Measurements from ENCODE around the gene WASL.

Gene WASL

DNA sequence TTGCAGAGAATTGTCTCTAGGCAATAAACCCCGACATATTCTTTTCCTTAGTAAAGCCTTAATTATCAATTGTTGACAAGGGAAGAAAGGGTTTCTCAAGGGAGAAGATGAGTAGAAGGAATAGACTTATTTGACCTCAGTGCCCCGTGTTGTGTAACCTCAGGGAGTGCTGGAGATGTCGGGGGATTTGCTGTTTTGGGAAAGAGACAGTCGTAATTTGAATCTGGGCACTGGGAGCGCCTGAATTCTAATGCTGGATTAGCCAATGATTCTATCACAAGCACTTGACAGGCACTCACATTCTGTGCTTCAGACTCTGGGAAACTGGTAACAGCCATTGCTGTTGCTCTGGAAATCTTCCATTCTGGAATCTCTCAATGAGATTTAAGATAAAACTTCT, 106.9 kb downstream of the WASL start:
- TF ChIP-seq EP300 (IDR thresholded peaks at IDR 0.05; ENCODE audit: borderline replicate concordance): no peak
- no peak for TF ChIP-seq ZBTB7A (IDR thresholded peaks at IDR 0.05; ENCODE audit: low read depth)
- no peak for TF ChIP-seq TEAD4 (IDR thresholded peaks at IDR 0.05)
- no peak for TF ChIP-seq TCF12 (IDR thresholded peaks at IDR 0.05; ENCODE audit: low read depth)
- TF ChIP-seq CEBPB (IDR thresholded peaks at IDR 0.05): no peak
- no peak for TF ChIP-seq YY1 (IDR thresholded peaks at IDR 0.05; ENCODE audit: low read depth)
- TF ChIP-seq CREB1 (IDR thresholded peaks at IDR 0.05; ENCODE audit: low read depth): no peak
- no peak for TF ChIP-seq EGR1 (IDR thresholded peaks at IDR 0.05)
- TF ChIP-seq FOXM1 (IDR thresholded peaks at IDR 0.05; ENCODE audit: borderline replicate concordance, low read depth): no peak
- TF ChIP-seq, protein P1, sequence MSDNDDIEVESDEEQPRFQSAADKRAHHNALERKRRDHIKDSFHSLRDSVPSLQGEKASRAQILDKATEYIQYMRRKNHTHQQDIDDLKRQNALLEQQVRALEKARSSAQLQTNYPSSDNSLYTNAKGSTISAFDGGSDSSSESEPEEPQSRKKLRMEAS (IDR thresholded peaks at IDR 0.05): no peak
- no peak for TF ChIP-seq NFIC (IDR thresholded peaks at IDR 0.05)
- TF ChIP-seq REST (IDR thresholded peaks at IDR 0.05; ENCODE audit: low read depth): no peak
- no peak for TF ChIP-seq TAF1 (IDR thresholded peaks at IDR 0.05; ENCODE audit: low read depth)
- TF ChIP-seq USF1 (IDR thresholded peaks at IDR 0.05): no peak
- TF ChIP-seq RAD21 (IDR thresholded peaks at IDR 0.05; ENCODE audit: low read depth): no peak

GRCh38 chr7:123640583-123640982, 108.2 kb downstream of the WASL start:
- TF ChIP-seq TAF1 (IDR thresholded peaks at IDR 0.05; ENCODE audit: low read depth): no peak

DNA sequence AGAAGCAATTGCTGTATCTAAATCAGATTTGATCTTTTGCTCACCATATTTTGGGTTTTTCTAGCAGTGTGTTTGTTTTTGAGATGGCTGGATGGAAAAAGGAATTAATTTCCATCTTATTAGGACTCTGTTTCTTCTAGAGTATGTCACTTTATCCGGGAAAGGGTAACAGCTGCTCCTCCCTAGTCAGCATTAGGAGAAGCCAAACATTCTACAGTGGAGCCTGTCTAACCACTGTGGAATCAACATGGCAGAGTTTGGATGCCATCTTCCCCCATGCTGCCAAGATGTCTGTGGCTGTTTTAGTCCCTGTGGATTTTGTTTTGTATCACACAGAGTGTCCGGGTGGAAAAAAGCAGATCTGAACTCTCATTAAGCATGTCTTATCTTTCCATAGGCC, 109.2 kb downstream of the WASL start:
- TF ChIP-seq, protein P1 (IDR thresholded peaks at IDR 0.05): no peak
- TF ChIP-seq YY1 (IDR thresholded peaks at IDR 0.05; ENCODE audit: low read depth): no peak
- TF ChIP-seq CEBPB (IDR thresholded peaks at IDR 0.05): no peak
- no peak for TF ChIP-seq TCF12 (IDR thresholded peaks at IDR 0.05; ENCODE audit: low read depth)
- TF ChIP-seq TAF1 (IDR thresholded peaks at IDR 0.05; ENCODE audit: low read depth): no peak
- no peak for TF ChIP-seq ZBTB7A (IDR thresholded peaks at IDR 0.05; ENCODE audit: low read depth)
- TF ChIP-seq USF1 (IDR thresholded peaks at IDR 0.05): no peak

GRCh38 chr7:123637878-123638277, 110.9 kb downstream of the WASL start:
- TF ChIP-seq NFIC (IDR thresholded peaks at IDR 0.05) (no peak), RAD21 (IDR thresholded peaks at IDR 0.05; ENCODE audit: low read depth) (no peak), TAF1 (IDR thresholded peaks at IDR 0.05; ENCODE audit: low read depth) (no peak), ZBTB7A (IDR thresholded peaks at IDR 0.05; ENCODE audit: low read depth) (no peak), REST (IDR thresholded peaks at IDR 0.05; ENCODE audit: low read depth) (no peak), TEAD4 (IDR thresholded peaks at IDR 0.05) (no peak), TCF12 (IDR thresholded peaks at IDR 0.05; ENCODE audit: low read depth) (no peak), CEBPB (IDR thresholded peaks at IDR 0.05) (no peak), YY1 (IDR thresholded peaks at IDR 0.05; ENCODE audit: low read depth) (no peak), CREB1 (IDR thresholded peaks at IDR 0.05; ENCODE audit: low read depth) (no peak), EGR1 (IDR thresholded peaks at IDR 0.05) (no peak), EP300 (IDR thresholded peaks at IDR 0.05; ENCODE audit: borderline replicate concordance) (no peak), USF1 (IDR thresholded peaks at IDR 0.05) (no peak), FOXM1 (IDR thresholded peaks at IDR 0.05; ENCODE audit: borderline replicate concordance, low read depth) (no peak)
- TF ChIP-seq, protein P1 (IDR thresholded peaks at IDR 0.05): no peak

DNA sequence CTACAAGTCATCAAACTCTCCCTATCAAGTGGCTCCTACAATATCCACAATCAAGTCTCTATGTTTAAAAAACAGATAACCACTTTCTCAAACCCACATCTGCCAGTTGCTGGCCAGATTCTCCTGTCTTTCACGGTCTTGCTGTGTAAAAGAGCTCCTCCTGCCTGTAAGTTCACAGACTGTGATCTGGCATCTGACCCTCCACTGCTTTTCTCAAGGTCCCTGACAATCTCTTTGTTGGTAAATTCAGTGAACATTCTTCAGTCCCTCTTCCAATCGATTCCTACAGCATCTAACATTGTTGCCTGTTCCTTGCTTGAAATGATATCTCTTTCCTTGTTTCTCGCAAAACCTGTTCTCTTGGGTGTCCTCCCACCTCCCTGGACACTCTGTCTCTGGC, 111.6 kb downstream of the WASL start:
- TF ChIP-seq CEBPB (IDR thresholded peaks at IDR 0.05) (no peak), YY1 (IDR thresholded peaks at IDR 0.05; ENCODE audit: low read depth) (no peak), TCF12 (IDR thresholded peaks at IDR 0.05; ENCODE audit: low read depth) (no peak)
